ENCODE data around the gene PXT1. TPM values are rescaled to one million over a fixed set of nuclear protein-coding genes. Genes with fewer than 3 reads are reported as not detected.
"Not testable (repeated sequence)": the region's sequence is repeated elsewhere in the genome, so short reads cannot be mapped to it uniquely, and the experiment has no call there.

PXT1 gene
- total RNA-seq, 2 donors from 2014 or later: not detected

- DNase-seq (ENCODE audit: low spot score) (no peak), ATAC-seq (ENCODE audit: insufficient number of reproducible peaks, low FRiP score, low read depth) (no peak)
- TF ChIP-seq, protein P1, sequence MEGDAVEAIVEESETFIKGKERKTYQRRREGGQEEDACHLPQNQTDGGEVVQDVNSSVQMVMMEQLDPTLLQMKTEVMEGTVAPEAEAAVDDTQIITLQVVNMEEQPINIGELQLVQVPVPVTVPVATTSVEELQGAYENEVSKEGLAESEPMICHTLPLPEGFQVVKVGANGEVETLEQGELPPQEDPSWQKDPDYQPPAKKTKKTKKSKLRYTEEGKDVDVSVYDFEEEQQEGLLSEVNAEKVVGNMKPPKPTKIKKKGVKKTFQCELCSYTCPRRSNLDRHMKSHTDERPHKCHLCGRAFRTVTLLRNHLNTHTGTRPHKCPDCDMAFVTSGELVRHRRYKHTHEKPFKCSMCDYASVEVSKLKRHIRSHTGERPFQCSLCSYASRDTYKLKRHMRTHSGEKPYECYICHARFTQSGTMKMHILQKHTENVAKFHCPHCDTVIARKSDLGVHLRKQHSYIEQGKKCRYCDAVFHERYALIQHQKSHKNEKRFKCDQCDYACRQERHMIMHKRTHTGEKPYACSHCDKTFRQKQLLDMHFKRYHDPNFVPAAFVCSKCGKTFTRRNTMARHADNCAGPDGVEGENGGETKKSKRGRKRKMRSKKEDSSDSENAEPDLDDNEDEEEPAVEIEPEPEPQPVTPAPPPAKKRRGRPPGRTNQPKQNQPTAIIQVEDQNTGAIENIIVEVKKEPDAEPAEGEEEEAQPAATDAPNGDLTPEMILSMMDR (IDR thresholded peaks at IDR 0.05): no peak
- Histone ChIP-seq H3K27ac (no peak overlapping the region), H3K27me3 (replicated peaks; ENCODE audit: insufficient read depth) (no peaks in the 10 kb centered on the region), H3K4me1 (ENCODE audit: control insufficient read depth in 1 of 2, low read depth in 2 of 2) (peaks cover 3 to 5% of the 10 kb centered on the region in 2 donors), H3K36me3 (peaks cover 3% of the 10 kb centered on the region), H3K4me3 (no peak overlapping the region), H3K9me3 (no peaks in the 10 kb centered on the region)
Observed at GRCh38 chr6:36461646-36462045, 19.0 kb upstream of the PXT1 start.

- Histone ChIP-seq H3K36me3 (peaks cover 3% of the 10 kb centered on the region), H3K4me1 (ENCODE audit: control insufficient read depth in 1 of 2, low read depth in 2 of 2) (peaks cover 3 to 5% of the 10 kb centered on the region in 2 donors), H3K9me3 (no peaks in the 10 kb centered on the region), H3K27me3 (replicated peaks; ENCODE audit: insufficient read depth) (no peaks in the 10 kb centered on the region), H3K4me3 (no peak overlapping the region), H3K27ac (no peak overlapping the region)
- TF ChIP-seq, protein P1 (IDR thresholded peaks at IDR 0.05): no peak
- DNase-seq (ENCODE audit: low spot score) (no peak), ATAC-seq (ENCODE audit: insufficient number of reproducible peaks, low FRiP score, low read depth) (no peak)
Observed at GRCh38 chr6:36460916-36461315, 18.3 kb upstream of the PXT1 start.

DNA sequence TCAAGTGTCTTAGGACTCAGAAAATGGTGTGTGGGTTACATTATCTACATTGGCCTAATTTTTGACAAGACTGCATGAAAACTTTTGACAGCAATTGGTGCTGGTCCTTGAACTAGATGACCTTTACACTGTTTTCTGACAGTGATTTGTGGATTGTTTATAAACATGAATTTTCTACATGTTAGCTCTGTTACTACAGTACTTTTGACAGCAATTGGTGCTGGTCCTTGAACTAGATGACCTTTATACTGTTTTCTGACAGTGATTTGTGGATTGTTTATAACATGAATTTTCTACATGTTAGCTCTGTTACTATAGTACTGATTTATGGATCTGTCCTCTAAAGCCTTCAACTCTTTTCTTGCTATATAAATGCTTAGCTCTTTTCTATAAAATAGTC is 16.8 kb upstream of the PXT1 start:
- TF ChIP-seq, protein P1 (IDR thresholded peaks at IDR 0.05): no peak
- Histone ChIP-seq H3K4me3 (no peak overlapping the region), H3K36me3 (peaks cover 3% of the 10 kb centered on the region), H3K4me1 (ENCODE audit: control insufficient read depth in 1 of 2, low read depth in 2 of 2) (peaks cover 3 to 15% of the 10 kb centered on the region in 2 donors), H3K9me3 (no peaks in the 10 kb centered on the region), H3K27ac (no peak overlapping the region), H3K27me3 (replicated peaks; ENCODE audit: insufficient read depth) (no peaks in the 10 kb centered on the region)
- no peak for DNase-seq (ENCODE audit: low spot score)
- ATAC-seq (ENCODE audit: insufficient number of reproducible peaks, low FRiP score, low read depth): no peak

DNA sequence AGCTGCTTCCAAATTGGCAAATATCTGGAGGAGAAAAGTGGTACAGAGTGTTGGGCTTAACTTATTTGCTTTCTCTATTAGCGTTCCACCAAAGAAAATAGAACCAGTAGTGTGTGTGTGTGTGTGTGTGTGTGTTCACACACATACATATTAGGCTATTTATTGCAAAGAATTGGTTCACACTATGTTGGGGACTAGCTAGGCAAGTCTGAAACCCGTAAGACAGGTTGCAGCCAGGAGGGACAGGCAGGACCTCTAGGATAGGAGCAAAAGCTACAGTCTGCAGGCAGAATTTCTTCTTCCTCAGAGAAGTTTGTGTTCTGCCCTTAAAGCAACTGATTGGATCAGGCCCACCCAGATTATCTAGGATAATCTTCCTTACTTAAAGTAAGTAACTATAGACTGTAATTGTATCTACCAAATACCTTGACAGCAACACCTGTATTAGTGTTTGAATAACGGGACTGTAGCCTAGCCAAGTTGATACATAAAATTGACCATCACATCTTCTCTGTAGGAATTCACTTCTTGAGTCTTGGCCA is 12.9 kb upstream of the PXT1 start:
- Histone ChIP-seq H3K36me3 (peaks cover 3% of the 10 kb centered on the region), H3K27me3 (replicated peaks; ENCODE audit: insufficient read depth) (no peaks in the 10 kb centered on the region), H3K4me3 (no peak overlapping the region), H3K9me3 (no peaks in the 10 kb centered on the region), H3K4me1 (ENCODE audit: control insufficient read depth in 1 of 2, low read depth in 2 of 2) (peaks cover 3 to 15% of the 10 kb centered on the region in 2 donors), H3K27ac (no peak overlapping the region)
- no peak for DNase-seq (ENCODE audit: low spot score)
- TF ChIP-seq, protein P1 (IDR thresholded peaks at IDR 0.05): no peak
- ATAC-seq (ENCODE audit: insufficient number of reproducible peaks, low FRiP score, low read depth): no peak

- not testable (repeated sequence) for ATAC-seq (ENCODE audit: insufficient number of reproducible peaks, low FRiP score, low read depth); H3K27ac ChIP-seq; DNase-seq (ENCODE audit: low spot score); H3K9me3 ChIP-seq; H3K4me3 ChIP-seq; H3K27me3 ChIP-seq (replicated peaks; ENCODE audit: insufficient read depth); H3K36me3 ChIP-seq
- H3K4me1 ChIP-seq (ENCODE audit: control insufficient read depth in 1 of 2, low read depth in 2 of 2): peaks cover 0 to 10% of the 10 kb centered on the region in 2 donors
Observed at GRCh38 chr6:36452897-36453296, 10.2 kb upstream of the PXT1 start.

GRCh38 chr6:36449173-36449572 is 6.5 kb upstream of the PXT1 start:
- H3K27ac ChIP-seq; H3K4me3 ChIP-seq; H3K9me3 ChIP-seq; ATAC-seq (ENCODE audit: insufficient number of reproducible peaks, low FRiP score, low read depth); H3K27me3 ChIP-seq (replicated peaks; ENCODE audit: insufficient read depth); DNase-seq (ENCODE audit: low spot score); H3K36me3 ChIP-seq: not testable (repeated sequence)
- peaks cover 14 to 20% of the 10 kb centered on the region in 2 donors for H3K4me1 ChIP-seq (ENCODE audit: control insufficient read depth in 1 of 2, low read depth in 2 of 2)

Data from thoracic aorta (tissue), 2 donors.